H1 (cell line): ENCODE results near the gene DAGLA. TPM values are rescaled to one million over a fixed set of nuclear protein-coding genes. Genes with fewer than 3 reads are reported as not detected.

Experiments
- CTCF ChIA-PET: fragments of 300-600 bp; sonication (Branson Sonifier 250); formaldehyde crosslinking; loops from one replicate; lab custom pipeline; 2021; ENCODE audit not compliant: partially characterized antibody; lab: Charles Lee
- POLR2A ChIA-PET: fragments of 300-600 bp; sonication (Branson Sonifier 250); formaldehyde crosslinking; loops from one replicate; lab custom pipeline; 2021; ENCODE audit warnings: inconsistent platforms; ENCODE audit not compliant: partially characterized antibody; lab: Charles Lee
- DNase-seq, 2 experiments: peaks; one replicate each; pipeline versions ENCODE4 v3.0.0 to v3.0.0-alpha.2; 2010 to 2022; ENCODE audit warnings: low spot score in 2 of 2, low read depth in 1 of 2, mixed read lengths in 1 of 2
- FAIRE-seq: peaks from 2 replicates; lab custom pipeline; 2011; peaks lifted over from hg19 to GRCh38; lab: Jason Lieb, UNC
- H2AFZ ChIP-seq: 2 replicates; pipeline ENCODE4 v1.8.1; 2012; ENCODE audit warnings: low read length, inconsistent platforms
- H2AK5ac ChIP-seq: 2 replicates; pipeline ENCODE4 v1.6.1; 2013; ENCODE audit warnings: low read depth, low read length
- H2BK120ac ChIP-seq: replicated peaks from 2 replicates; pipeline ENCODE3; 2013; ENCODE audit warnings: low read depth, low read length, inconsistent platforms
- H2BK12ac ChIP-seq: 2 replicates; pipeline ENCODE4 v1.6.1; 2013; ENCODE audit warnings: low read depth, low read length
- H2BK15ac ChIP-seq: 2 replicates; pipeline ENCODE4 v1.6.1; 2013; ENCODE audit warnings: low read length
- H2BK20ac ChIP-seq: 2 replicates; pipeline ENCODE4 v1.6.1; 2013; ENCODE audit warnings: low read length
- H2BK5ac ChIP-seq: 2 replicates; pipeline ENCODE4 v1.6.1; 2013; ENCODE audit warnings: low read depth, low read length
- H3K14ac ChIP-seq: 2 replicates; pipeline ENCODE4 v1.6.1; 2013; ENCODE audit warnings: inconsistent platforms; ENCODE audit not compliant: insufficient read length
- H3K18ac ChIP-seq: 2 replicates; pipeline ENCODE4 v1.6.1; 2013; ENCODE audit warnings: low read length; ENCODE audit errors: extremely low read depth
- H3K23ac ChIP-seq: 2 replicates; pipeline ENCODE4 v1.6.1; 2013; ENCODE audit warnings: inconsistent platforms; ENCODE audit not compliant: insufficient read length
- H3K23me2 ChIP-seq: 2 replicates; pipeline ENCODE4 v1.6.1; 2013; ENCODE audit warnings: low read depth, low read length
- H3K27ac ChIP-seq: 2 replicates; pipeline ENCODE4 v1.6.1; 2011; ENCODE audit warnings: low read depth, low read length, inconsistent platforms
- H3K27me3 ChIP-seq, 4 experiments: replicated peaks in 1 of 4; 1 replicate in 1 of 4; 2 replicates in 3 of 4; pipeline versions ENCODE4 v1.6.1 to v1.8.1; 2011 to 2013; ENCODE audit warnings: low read length in 3 of 4, mild to moderate bottlenecking in 3 of 4, inconsistent platforms in 2 of 4, mixed read lengths in 2 of 4, moderate library complexity in 1 of 4; ENCODE audit not compliant: control insufficient read depth in 3 of 4, insufficient read depth in 3 of 4; ENCODE audit errors: extremely low read depth in 1 of 4
- H3K36me3 ChIP-seq, 4 experiments: 2 replicates each; pipeline versions ENCODE4 v1.6.1 to v1.8.1; 2011 to 2013; ENCODE audit warnings: mild to moderate bottlenecking in 4 of 4, low read length in 3 of 4, moderate library complexity in 2 of 4, control low read depth in 1 of 4, inconsistent platforms in 1 of 4; ENCODE audit not compliant: insufficient read depth in 4 of 4, control insufficient read depth in 2 of 4
- H3K4ac ChIP-seq: replicated peaks from 2 replicates; pipeline ENCODE3; 2013; ENCODE audit warnings: low read length, low read depth, mixed read lengths, inconsistent platforms; ENCODE audit not compliant: insufficient read length
- H3K4me1 ChIP-seq, 4 experiments: replicated peaks in 1 of 4; 1 replicate in 1 of 4; 2 replicates in 3 of 4; pipeline versions ENCODE4 v1.6.1 to v1.8.1; 2011 to 2013; ENCODE audit warnings: low read length in 3 of 4, inconsistent platforms in 2 of 4, mixed read lengths in 1 of 4; ENCODE audit not compliant: insufficient read depth in 4 of 4, control insufficient read depth in 3 of 4
- H3K4me2 ChIP-seq, 2 experiments: 2 replicates each; pipeline versions ENCODE4 v1.6.1 to v1.8.1; 2011 to 2013; ENCODE audit warnings: low read depth in 2 of 2, low read length in 2 of 2, control low read depth in 1 of 2, inconsistent platforms in 1 of 2, mild to moderate bottlenecking in 1 of 2; ENCODE audit not compliant: insufficient read depth in 1 of 2
- H3K4me3 ChIP-seq, 4 experiments: fragments of 200-600, 300-600 bp in 1 of 4; sonication (generic), shearing (Covaris generic), sonication (Bioruptor Twin) in 1 of 4; 2 replicates each; pipeline versions ENCODE4 v1.5.1 to v1.8.1; 2011 to 2016; ENCODE audit warnings: low read length in 4 of 4, low read depth in 3 of 4, control low read depth in 2 of 4, inconsistent platforms in 2 of 4, mild to moderate bottlenecking in 2 of 4, mixed read lengths in 1 of 4, moderate library complexity in 1 of 4; ENCODE audit not compliant: insufficient read depth in 2 of 4; ENCODE audit errors: extremely low read depth in 1 of 4
- H3K56ac ChIP-seq: replicated peaks from 2 replicates; pipeline ENCODE3; 2013; ENCODE audit warnings: low read depth, mild to moderate bottlenecking, mixed read lengths, low read length, inconsistent platforms; ENCODE audit not compliant: insufficient read length
- H3K79me1 ChIP-seq: 2 replicates; pipeline ENCODE4 v1.6.1; 2013; ENCODE audit warnings: low read depth, low read length, control low read depth
- H3K79me2 ChIP-seq, 2 experiments: 2 replicates each; pipeline versions ENCODE4 v1.6.1 to v1.8.1; 2012 to 2013; ENCODE audit warnings: low read length in 2 of 2, mild to moderate bottlenecking in 2 of 2, inconsistent platforms in 1 of 2; ENCODE audit not compliant: insufficient read depth in 2 of 2, control insufficient read depth in 1 of 2
- H3K9ac ChIP-seq, 4 experiments: replicated peaks in 1 of 4; 1 replicate in 1 of 4; 2 replicates in 3 of 4; pipeline versions ENCODE4 v1.6.1 to v1.8.1; 2011 to 2013; ENCODE audit warnings: low read depth in 3 of 4, low read length in 3 of 4, control low read depth in 2 of 4, mild to moderate bottlenecking in 2 of 4, moderate library complexity in 2 of 4, inconsistent platforms in 1 of 4; ENCODE audit errors: extremely low read depth in 1 of 4
- H3K9me3 ChIP-seq, 2 experiments: 2 replicates each; pipeline versions ENCODE4 v1.6.1 to v1.8.1; 2012 to 2013; ENCODE audit warnings: mild to moderate bottlenecking in 2 of 2, moderate library complexity in 2 of 2, control low read depth in 1 of 2, inconsistent platforms in 1 of 2, low read depth in 1 of 2, low read length in 1 of 2, mixed read lengths in 1 of 2; ENCODE audit not compliant: insufficient read depth in 2 of 2
- H4K20me1 ChIP-seq, 2 experiments: replicated peaks in 1 of 2; 2 replicates each; pipeline versions ENCODE3 to v1.8.1; 2011 to 2013; ENCODE audit warnings: inconsistent platforms in 2 of 2, low read length in 2 of 2, mild to moderate bottlenecking in 1 of 2; ENCODE audit not compliant: insufficient read depth in 2 of 2, control insufficient read depth in 1 of 2
- H4K5ac ChIP-seq: 2 replicates; pipeline ENCODE4 v1.6.1; 2013; ENCODE audit warnings: low read length, low read depth, mixed read lengths, inconsistent platforms; ENCODE audit not compliant: insufficient read length
- H4K8ac ChIP-seq: 2 replicates; pipeline ENCODE4 v1.8.0; 2013; ENCODE audit warnings: mild to moderate bottlenecking, moderate library complexity, low read length, inconsistent platforms; ENCODE audit not compliant: insufficient read depth; ENCODE audit errors: extremely low read depth
- H4K91ac ChIP-seq: replicated peaks from 2 replicates; pipeline ENCODE3; 2013; ENCODE audit warnings: low read length, mixed read lengths, inconsistent platforms; ENCODE audit not compliant: insufficient read length
- HDAC6 ChIP-seq: IDR thresholded peaks from one replicate; pipeline ENCODE4 v1.7.1; 2012; ENCODE audit warnings: low read depth, mild to moderate bottlenecking, inconsistent platforms, low read length, moderate library complexity
- RXRA ChIP-seq: IDR thresholded peaks from 2 replicates; pipeline ENCODE4 v1.6.1; 2011; ENCODE audit warnings: low read depth, mild to moderate bottlenecking, low read length, moderate library complexity; ENCODE audit not compliant: insufficient read depth
- TEAD4 ChIP-seq: IDR thresholded peaks from 2 replicates; pipeline ENCODE4 v1.6.1; 2012; ENCODE audit warnings: low read depth, low read length, inconsistent platforms, mixed read lengths
- WGBS, 2 experiments: shearing (Covaris generic) in 1 of 2; methylation state at CpG; one replicate each; pipeline versions ENCODE4 v1.1.6 to v1.1.7; 2013 to 2015; ENCODE audit warnings: low lambda C conversion rate in 2 of 2, mixed read lengths in 2 of 2, inconsistent platforms in 1 of 2, low coverage in 1 of 2, missing lambda C conversion rate in 1 of 2; ENCODE audit not compliant: insufficient replicate concordance in 2 of 2, insufficient coverage in 1 of 2, insufficient read length in 1 of 2; ENCODE audit errors: extremely low coverage in 1 of 2, missing lambda C conversion rate in 1 of 2; 5-methylcytosine and 5-hydroxymethylcytosine counted together
- long read RNA-seq, 2 experiments: library from RNA in 1 of 2; library from capped mRNA in 1 of 2; stranded (forward); transcript quantifications; one replicate each; pipeline ENCODE4 v2.0.0, GENCODE V29; 2021; ENCODE audit warnings: inconsistent platforms in 1 of 2
- polyA minus RNA-seq, 3 experiments: library from RNA; depleted of rRNA, polyadenylated mRNA; stranded (reverse); fragments of >200 nt; gene quantifications; 1 replicate in 2 of 3; 2 replicates in 1 of 3; pipeline ENCODE4 v1.2.3, GENCODE V29; 2011
- polyA plus RNA-seq, 7 experiments: library from polyadenylated mRNA; depleted of rRNA in 3 of 7; stranded (reverse) in 5 of 7; unstranded in 2 of 7; fragments of >200 nt in 5 of 7; fragments of 200-250 nt in 2 of 7; gene quantifications; 1 replicate in 5 of 7; 2 replicates in 1 of 7; 4 replicates in 1 of 7; pipeline versions ENCODE4 v1.2.1 to v1.2.3, GENCODE V29; 2011 to 2013; ENCODE audit warnings: missing spikeins in 2 of 7, mixed read lengths in 2 of 7
- total RNA-seq: library from RNA; stranded (reverse); fragmentation: NEBNext Ultra II Directional; extraction: Animal tissue kit (Norgen Biotek cat#: 25700); gene quantifications from 2 replicates; pipeline ENCODE4 v1.2.1, GENCODE V29; 2021

The DAGLA gene, protein sequence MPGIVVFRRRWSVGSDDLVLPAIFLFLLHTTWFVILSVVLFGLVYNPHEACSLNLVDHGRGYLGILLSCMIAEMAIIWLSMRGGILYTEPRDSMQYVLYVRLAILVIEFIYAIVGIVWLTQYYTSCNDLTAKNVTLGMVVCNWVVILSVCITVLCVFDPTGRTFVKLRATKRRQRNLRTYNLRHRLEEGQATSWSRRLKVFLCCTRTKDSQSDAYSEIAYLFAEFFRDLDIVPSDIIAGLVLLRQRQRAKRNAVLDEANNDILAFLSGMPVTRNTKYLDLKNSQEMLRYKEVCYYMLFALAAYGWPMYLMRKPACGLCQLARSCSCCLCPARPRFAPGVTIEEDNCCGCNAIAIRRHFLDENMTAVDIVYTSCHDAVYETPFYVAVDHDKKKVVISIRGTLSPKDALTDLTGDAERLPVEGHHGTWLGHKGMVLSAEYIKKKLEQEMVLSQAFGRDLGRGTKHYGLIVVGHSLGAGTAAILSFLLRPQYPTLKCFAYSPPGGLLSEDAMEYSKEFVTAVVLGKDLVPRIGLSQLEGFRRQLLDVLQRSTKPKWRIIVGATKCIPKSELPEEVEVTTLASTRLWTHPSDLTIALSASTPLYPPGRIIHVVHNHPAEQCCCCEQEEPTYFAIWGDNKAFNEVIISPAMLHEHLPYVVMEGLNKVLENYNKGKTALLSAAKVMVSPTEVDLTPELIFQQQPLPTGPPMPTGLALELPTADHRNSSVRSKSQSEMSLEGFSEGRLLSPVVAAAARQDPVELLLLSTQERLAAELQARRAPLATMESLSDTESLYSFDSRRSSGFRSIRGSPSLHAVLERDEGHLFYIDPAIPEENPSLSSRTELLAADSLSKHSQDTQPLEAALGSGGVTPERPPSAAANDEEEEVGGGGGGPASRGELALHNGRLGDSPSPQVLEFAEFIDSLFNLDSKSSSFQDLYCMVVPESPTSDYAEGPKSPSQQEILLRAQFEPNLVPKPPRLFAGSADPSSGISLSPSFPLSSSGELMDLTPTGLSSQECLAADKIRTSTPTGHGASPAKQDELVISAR
- total RNA-seq (6.4 and 6.6 TPM in 2 replicates), polyA plus RNA-seq (2011; rRNA removed) (3.6 and 5.3 TPM in 2 replicates), polyA minus RNA-seq (2011; rRNA and poly(A)+ RNA removed) (4.6 and 5.2 TPM in 2 replicates)
- polyA plus RNA-seq (2011; cell fraction: cytosol; rRNA removed), result 2.8 TPM
- 10.3 TPM for polyA plus RNA-seq (2011; cell fraction: nucleus; rRNA removed)
- 3.3 to 5.4 TPM (median 4.5 TPM) in 4 replicates for polyA plus RNA-seq (2012, experiment 1 of 2)
- 3.2 TPM for polyA plus RNA-seq (2012, experiment 2 of 2)
- polyA plus RNA-seq (2013, experiment 1 of 2), result 4.8 TPM
- 5.2 TPM for polyA plus RNA-seq (2013, experiment 2 of 2)
- polyA minus RNA-seq (2011; cell fraction: cytosol; rRNA and poly(A)+ RNA removed), result 3.5 TPM
- polyA minus RNA-seq (2011; cell fraction: nucleus; rRNA and poly(A)+ RNA removed), result 8.3 TPM
- long read RNA-seq, experiment 1, partial matches to known transcripts, result 0 of 3 reads
- long read RNA-seq, experiment 1, other reads (novel, unspliced or antisense), result 3 of 3 reads
- long read RNA-seq, experiment 2, partial matches to known transcripts, result 0 of 1 reads
- long read RNA-seq, experiment 2, other reads (novel, unspliced or antisense), result 1 of 1 reads

DNA sequence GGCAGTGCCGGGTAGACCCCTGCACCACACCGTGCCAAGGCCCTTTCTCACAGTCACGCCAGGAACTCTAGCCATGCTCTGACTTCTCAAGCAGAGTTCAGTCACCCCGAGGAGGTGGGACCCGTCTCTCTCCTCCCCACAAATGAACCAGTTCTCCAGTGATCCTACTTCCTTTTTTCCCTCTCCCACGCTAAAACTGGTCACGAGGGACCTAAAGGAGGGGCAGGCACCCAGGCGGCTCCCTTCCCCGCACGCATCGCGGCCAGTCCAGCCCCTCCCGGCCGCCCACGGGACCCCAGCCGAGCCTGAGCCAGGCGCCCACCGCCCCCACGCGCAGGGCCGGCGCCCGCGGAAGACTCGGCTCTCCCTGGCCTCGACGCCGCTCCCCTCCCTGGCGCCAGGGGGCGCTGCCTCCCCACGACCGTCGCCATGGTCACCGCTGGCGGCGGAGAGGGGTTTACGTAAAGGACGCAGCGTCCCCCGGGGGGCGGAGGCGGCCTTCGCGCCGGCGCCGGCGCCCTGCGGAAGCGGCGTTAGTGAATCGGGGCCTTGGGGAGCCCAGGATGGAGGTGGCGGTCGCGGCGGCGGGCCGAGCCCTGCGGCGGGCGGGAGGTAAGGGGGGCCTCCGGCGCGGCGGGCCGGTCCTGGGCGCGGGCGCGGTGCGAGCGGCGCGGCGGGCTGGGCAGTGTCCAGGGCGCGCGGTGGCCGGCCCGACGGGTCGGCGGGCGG lies at the start of gene DAGLA:
Gene DAGLA, plus strand, starts transcription at position 499 of the 729 bp plus-strand sequence. CDS start 39,765 bp downstream, outside the sequence.
- Histone ChIP-seq H3K14ac (no peak within 1 kb of the TSS), H2BK5ac (no peak within 1 kb of the TSS), H3K79me1 (no peaks in the 10 kb centered on the region), H2BK15ac (peak within 1 kb of the TSS; percentile 81; the same call in 1 of the 2 replicates), H4K8ac (peak within 1 kb of the TSS; percentile 20; the same call in 1 of the 2 replicates), H2BK20ac (peak within 1 kb of the TSS; percentile 48; the same call in 1 of the 2 replicates), H3K9ac (peak within 1 kb of the TSS in 1 of 4 experiments; percentile 56; a peak in 1 of 7 replicates), H3K79me2 (no peaks in the 10 kb centered on the region), H3K4ac (no peak within 1 kb of the TSS), H2AFZ (peak within 1 kb of the TSS; percentile 81; the same call in 1 of the 2 replicates), H4K5ac (no peak within 1 kb of the TSS), H3K18ac (peak within 1 kb of the TSS; percentile 48; the same call in 1 of the 2 replicates), H3K4me1 (peaks cover 0 to 12% (median 4%) of the 10 kb centered on the region in 4 experiments; a peak in 5 of 7 replicates), H3K36me3 (no peaks in the 10 kb centered on the region), H4K91ac (peak within 1 kb of the TSS; percentile 25), H3K4me2 (peak within 1 kb of the TSS in 1 of 2 experiments; percentile 69; a peak in 3 of 4 replicates), H3K9me3 (no peaks in the 10 kb centered on the region), H2BK120ac (no peak within 1 kb of the TSS), H3K27me3 (peaks cover 0 to 19% (median 12%) of the 10 kb centered on the region in 4 experiments; a peak in 5 of 7 replicates), H3K4me3 (peak within 1 kb of the TSS; percentile 6 to 50 (median 26)), H3K56ac (no peak within 1 kb of the TSS), H2AK5ac (no peak within 1 kb of the TSS), H3K23me2 (peaks cover 2% of the 10 kb centered on the region; the same call in 1 of the 2 replicates), H3K27ac (no peak within 1 kb of the TSS), H4K20me1 (no peaks in the 10 kb centered on the region), H3K23ac (no peak within 1 kb of the TSS), H2BK12ac (0 out of 2 replicates have a peak within 1 kb of the TSS, but pooled peaks have one; percentile 5)
- DNase-seq (peak in 1 of 2 experiments; percentile 90), FAIRE-seq (no peak)
- CTCF ChIA-PET, result interaction anchor here (0.6 to 4.4 kb wide), 9 partner anchors 12 to 330 kb away, joined by 3 to 46 read pairs (median 6); no protein-coding TSS in a partner anchor
- WGBS, 2 experiments, result 12% methylated on average over 37 of the region's 84 CpGs; no CpG with 5 or more reads in 1 of the 2 experiments
- POLR2A ChIA-PET, result no interaction called here
- TF ChIP-seq TEAD4 (no peak), HDAC6 (no peak), RXRA (no peak)
